Measurements from ENCODE around the gene CAMK1D. TPM values are rescaled to one million over a fixed set of nuclear protein-coding genes. Genes with fewer than 3 reads are reported as not detected.
A peak's percentile ranks its signal among the peaks of the same experiment; 100 is the strongest.

The CAMK1D gene
- total and polyA plus RNA-seq, 2 experiments from 2014 or later = 4.6 to 7.2 TPM

DNA sequence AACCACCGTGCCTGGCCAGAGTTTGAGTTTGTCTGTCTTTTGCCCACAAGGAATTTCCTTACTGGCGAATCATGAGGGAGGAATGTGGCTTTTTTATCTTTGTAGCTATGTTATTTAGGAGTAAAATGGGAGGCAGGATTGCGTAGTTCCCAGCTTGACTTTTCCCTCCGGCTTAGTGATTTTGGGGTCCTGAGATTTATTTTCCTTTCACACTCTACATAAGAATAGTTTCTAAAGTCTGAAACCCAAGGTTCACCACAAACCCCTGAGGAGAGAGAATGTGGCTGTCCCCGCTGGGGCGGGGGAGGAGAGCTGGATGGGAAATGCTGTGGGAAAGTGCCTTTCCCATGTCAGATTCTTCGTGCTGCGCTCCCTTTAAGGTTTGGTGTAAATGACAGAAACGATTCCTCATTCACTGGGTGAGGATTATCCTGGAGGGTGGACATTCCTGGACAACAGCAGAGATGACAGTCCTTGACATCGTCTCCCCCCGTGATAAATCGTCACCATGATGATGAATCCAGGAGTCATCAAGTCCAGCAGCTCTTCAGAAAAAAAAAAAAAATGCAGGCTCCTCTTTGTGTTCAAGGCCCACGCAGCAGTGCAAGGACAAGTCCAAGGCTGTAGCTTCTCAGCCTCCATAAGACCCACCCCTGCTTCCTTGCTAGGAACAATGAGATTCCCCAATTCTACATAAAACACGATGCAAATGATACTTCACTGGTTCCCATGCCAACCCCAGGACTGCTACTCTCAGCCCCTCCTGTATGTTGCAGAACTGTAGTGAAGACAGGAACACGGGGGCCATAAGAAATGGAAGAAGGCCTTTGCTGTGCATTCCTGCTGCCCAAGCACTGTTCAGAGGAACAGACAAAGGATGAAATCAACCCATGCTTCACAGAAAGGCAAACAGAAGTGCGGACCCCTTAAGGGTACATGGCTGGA, 419.1 kb downstream of the CAMK1D start (continued):
- TF ChIP-seq REST (IDR thresholded peaks at IDR 0.05; ENCODE audit: unreplicated experiment) (no peak), JUNB (IDR thresholded peaks at IDR 0.05; ENCODE audit: unreplicated experiment) (no peak), EZH2 (IDR thresholded peaks at IDR 0.05; ENCODE audit: low read depth, unreplicated experiment) (no peak)

DNA sequence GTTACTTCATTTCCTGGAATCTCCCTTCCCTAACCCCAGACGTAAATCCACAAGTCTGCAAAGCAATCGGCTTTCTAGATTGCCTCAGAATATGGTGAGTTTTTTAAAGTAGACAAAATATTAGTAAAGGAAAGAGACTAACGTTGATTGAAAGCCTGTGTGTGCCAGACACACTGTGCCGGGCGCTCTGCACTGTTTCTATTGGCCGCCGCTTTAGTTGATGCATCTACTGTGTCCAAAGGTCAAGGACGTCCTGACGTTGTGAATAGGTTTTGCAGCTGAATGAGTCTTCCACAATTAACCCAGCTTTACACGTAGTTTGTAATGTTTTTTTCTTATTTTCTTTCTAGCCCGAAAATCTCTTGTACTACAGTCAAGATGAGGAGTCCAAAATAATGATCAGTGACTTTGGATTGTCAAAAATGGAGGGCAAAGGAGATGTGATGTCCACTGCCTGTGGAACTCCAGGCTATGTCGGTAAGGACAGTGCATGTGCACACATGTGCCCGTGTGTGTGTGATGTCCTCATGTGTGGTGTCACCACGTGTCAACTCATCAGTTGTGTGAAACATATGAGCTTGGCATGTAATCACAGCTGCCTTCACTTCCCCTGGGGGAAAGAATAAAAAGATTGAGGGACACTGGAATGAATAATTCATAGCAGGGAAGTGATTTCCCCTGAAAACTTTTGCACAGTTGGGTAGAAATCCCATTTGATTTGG, 420.1 kb downstream of the CAMK1D start:
- H3K4me3 Mint-ChIP-seq = no peak overlapping the region
- H3K36me3 Mint-ChIP-seq (ENCODE audit: low read depth) = peaks cover 10% of the 10 kb centered on the region
- no peak for TF ChIP-seq EZH2 (IDR thresholded peaks at IDR 0.05; ENCODE audit: low read depth, unreplicated experiment)
- no peak for TF ChIP-seq EZH2phosphoT487 (IDR thresholded peaks at IDR 0.05; ENCODE audit: unreplicated experiment)
- TF ChIP-seq NANOG (IDR thresholded peaks at IDR 0.05; ENCODE audit: borderline replicate concordance) = no peak
- no peak for TF ChIP-seq CREB1 (CRISPR knock-in tag; IDR thresholded peaks at IDR 0.05; ENCODE audit: low read depth)
- TF ChIP-seq ZNF331 (CRISPR knock-in tag; IDR thresholded peaks at IDR 0.05; ENCODE audit: low read depth) = no peak
- TF ChIP-seq, protein P1, sequence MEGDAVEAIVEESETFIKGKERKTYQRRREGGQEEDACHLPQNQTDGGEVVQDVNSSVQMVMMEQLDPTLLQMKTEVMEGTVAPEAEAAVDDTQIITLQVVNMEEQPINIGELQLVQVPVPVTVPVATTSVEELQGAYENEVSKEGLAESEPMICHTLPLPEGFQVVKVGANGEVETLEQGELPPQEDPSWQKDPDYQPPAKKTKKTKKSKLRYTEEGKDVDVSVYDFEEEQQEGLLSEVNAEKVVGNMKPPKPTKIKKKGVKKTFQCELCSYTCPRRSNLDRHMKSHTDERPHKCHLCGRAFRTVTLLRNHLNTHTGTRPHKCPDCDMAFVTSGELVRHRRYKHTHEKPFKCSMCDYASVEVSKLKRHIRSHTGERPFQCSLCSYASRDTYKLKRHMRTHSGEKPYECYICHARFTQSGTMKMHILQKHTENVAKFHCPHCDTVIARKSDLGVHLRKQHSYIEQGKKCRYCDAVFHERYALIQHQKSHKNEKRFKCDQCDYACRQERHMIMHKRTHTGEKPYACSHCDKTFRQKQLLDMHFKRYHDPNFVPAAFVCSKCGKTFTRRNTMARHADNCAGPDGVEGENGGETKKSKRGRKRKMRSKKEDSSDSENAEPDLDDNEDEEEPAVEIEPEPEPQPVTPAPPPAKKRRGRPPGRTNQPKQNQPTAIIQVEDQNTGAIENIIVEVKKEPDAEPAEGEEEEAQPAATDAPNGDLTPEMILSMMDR (conservative IDR thresholded peaks at IDR 0.05; ENCODE audit: low read depth in 2 of 2) = no peak
- TF ChIP-seq ETS1 (IDR thresholded peaks at IDR 0.05) = no peak
- no peak for TF ChIP-seq POLR2AphosphoS5 (IDR thresholded peaks at IDR 0.05; ENCODE audit: low read depth)
- TF ChIP-seq ZNF114 (CRISPR knock-in tag; IDR thresholded peaks at IDR 0.05) = no peak
- TF ChIP-seq JUNB (IDR thresholded peaks at IDR 0.05; ENCODE audit: unreplicated experiment) = no peak
- DNase-seq (ENCODE audit: low spot score) (no peak), ATAC-seq (no peak)
- no peak overlapping the region for H3K4me3 ChIP-seq
- H3K4me2 ChIP-seq = peak overlapping the region; percentile 65; the same call in 1 of the 2 replicates
- H2AFZ ChIP-seq = no peak overlapping the region
- H4K20me1 ChIP-seq (replicated peaks; ENCODE audit: insufficient read depth) = no peaks in the 10 kb centered on the region
- no peak overlapping the region for H3K27ac ChIP-seq (ENCODE audit: low read depth)
- no peaks in the 10 kb centered on the region for H3K27me3 ChIP-seq (ENCODE audit: insufficient read depth)
- H3K27ac Mint-ChIP-seq = no peak overlapping the region
- H3K9me3 Mint-ChIP-seq = no peaks in the 10 kb centered on the region
- H3F3A ChIP-seq (replicated peaks; ENCODE audit: low read depth) = 0 out of 2 replicates have a peak, but pooled peaks cover 4% of the 10 kb centered on the region
- H3K36me3 ChIP-seq (ENCODE audit: insufficient read depth) = no peaks in the 10 kb centered on the region
- peaks cover 43% of the 10 kb centered on the region for H3K4me1 ChIP-seq (ENCODE audit: insufficient read depth)
- H3K4me1 Mint-ChIP-seq = peaks cover 62% of the 10 kb centered on the region
- no peaks in the 10 kb centered on the region for H3K9me2 ChIP-seq (ENCODE audit: insufficient read depth)
- H3K79me2 ChIP-seq (replicated peaks; ENCODE audit: insufficient read depth) = no peaks in the 10 kb centered on the region
- peaks cover 11% of the 10 kb centered on the region for H3K27me3 Mint-ChIP-seq (ENCODE audit: insufficient read depth, low read depth, poor library complexity)
